K562 (cell line): ENCODE data around the gene AMZ1. TPM values are rescaled to one million over a fixed set of nuclear protein-coding genes. Genes with fewer than 3 reads are reported as not detected.

Source experiments
- BDP1 ChIP-seq: IDR thresholded peaks from 3 replicates; pipeline ENCODE4 v1.6.1; 2011; ENCODE audit not compliant: insufficient read length, insufficient read depth
- JUNB ChIP-seq: fragments of 450-650 bp; formaldehyde crosslinking; conservative IDR thresholded peaks from 2 replicates; pipeline ENCODE4 v1.4.0; 2020; ENCODE audit warnings: mild to moderate bottlenecking
- POLR2H ChIP-seq: IDR thresholded peaks from 2 replicates; pipeline ENCODE4 v1.6.1; 2016; ENCODE audit warnings: missing genetic modification characterization, low read depth, mild to moderate bottlenecking, control low read depth, missing compliant biosample characterization, moderate library complexity
- SRSF1 ChIP-seq: fragments of 200-400 bp; formaldehyde crosslinking; IDR thresholded peaks from 2 replicates; pipeline ENCODE4 v1.6.1; 2017; ENCODE audit warnings: mild to moderate bottlenecking, low read depth, low read length, moderate library complexity
- TCF7L2 ChIP-seq: fragments of 150-350 bp; IDR thresholded peaks from 2 replicates; pipeline ENCODE4 v1.6.1; 2016; ENCODE audit warnings: low read depth, mild to moderate bottlenecking, low read length, moderate library complexity
- TSC22D4 ChIP-seq: fragments of 450-650 bp; IDR thresholded peaks from 2 replicates; pipeline ENCODE4 v1.6.1; 2016; ENCODE audit warnings: missing genetic modification characterization, missing biosample characterization, control low read depth
- ZKSCAN3 ChIP-seq: fragments of 250-450 bp; sonication (Bioruptor Pico); IDR thresholded peaks from 2 replicates; pipeline ENCODE4 v1.4.0; 2020
- ZNF174 ChIP-seq: fragments of 250-450 bp; sonication (Bioruptor Pico); IDR thresholded peaks from 2 replicates; pipeline ENCODE4 v1.4.0; 2020; ENCODE audit warnings: mild to moderate bottlenecking
- ZNF589 ChIP-seq: fragments of 200-800 bp; sonication (Bioruptor generic); IDR thresholded peaks from 2 replicates; pipeline ENCODE4 v1.6.1; 2016; ENCODE audit warnings: low read depth, missing genetic modification characterization, missing compliant biosample characterization
- ZNF707 ChIP-seq: fragments of 250-450 bp; sonication (Bioruptor Pico); conservative IDR thresholded peaks from 2 replicates; pipeline ENCODE4 v1.8.0; 2022; ENCODE audit warnings: inconsistent platforms, mild to moderate bottlenecking, moderate library complexity
- polyA plus RNA-seq, 8 experiments: library from polyadenylated mRNA; depleted of rRNA in 4 of 8; stranded (reverse) in 5 of 8; unstranded in 3 of 8; fragments of >200 nt; fragmentation: Nextera tagmentation in 2 of 8; fragmentation: Illumina TruSeq in 1 of 8; extraction: Ambion mirVana in 2 of 8; extraction: Trizol in 1 of 8; gene quantifications; 2 replicates each; pipeline versions ENCODE4 v1.2.1 to v1.2.3, GENCODE V29; 2011 to 2014; ENCODE audit warnings: inconsistent platforms in 1 of 8, missing spikeins in 1 of 8
- total RNA-seq, 7 experiments: library from RNA; depleted of rRNA in 6 of 7; stranded (reverse); fragments of >200 nt in 6 of 7; fragmentation: Illumina TruSeq in 2 of 7; extraction: Trizol in 2 of 7; gene quantifications; 2 replicates each; pipeline versions ENCODE4 v1.2.1 to v1.2.3, GENCODE V29; 2011 to 2021; ENCODE audit warnings: low replicate concordance in 1 of 7
- TF ChIP-seq, protein P1 (sequence below): sonication (generic); formaldehyde crosslinking; IDR thresholded peaks from 2 replicates; pipeline ENCODE4 v1.9.0; 2022; ENCODE audit warnings: mild to moderate bottlenecking, missing genetic modification reagents
- TF ChIP-seq, protein P2 (sequence below), 2 experiments: fragments of 250-450 bp in 1 of 2; fragments of 450-650 bp in 1 of 2; sonication (Bioruptor Pico) in 1 of 2; IDR thresholded peaks; 2 replicates each; pipeline versions ENCODE4 v1.6.1 to v1.8.0; 2016 to 2021; ENCODE audit warnings: mild to moderate bottlenecking in 2 of 2, moderate library complexity in 2 of 2, missing compliant biosample characterization in 1 of 2, missing genetic modification characterization in 1 of 2

The AMZ1 gene
- total and polyA plus RNA-seq, 9 of the 15 experiments (the other 6 are each of a cell fraction or from before 2014, with no cell fraction given), result not detected

DNA sequence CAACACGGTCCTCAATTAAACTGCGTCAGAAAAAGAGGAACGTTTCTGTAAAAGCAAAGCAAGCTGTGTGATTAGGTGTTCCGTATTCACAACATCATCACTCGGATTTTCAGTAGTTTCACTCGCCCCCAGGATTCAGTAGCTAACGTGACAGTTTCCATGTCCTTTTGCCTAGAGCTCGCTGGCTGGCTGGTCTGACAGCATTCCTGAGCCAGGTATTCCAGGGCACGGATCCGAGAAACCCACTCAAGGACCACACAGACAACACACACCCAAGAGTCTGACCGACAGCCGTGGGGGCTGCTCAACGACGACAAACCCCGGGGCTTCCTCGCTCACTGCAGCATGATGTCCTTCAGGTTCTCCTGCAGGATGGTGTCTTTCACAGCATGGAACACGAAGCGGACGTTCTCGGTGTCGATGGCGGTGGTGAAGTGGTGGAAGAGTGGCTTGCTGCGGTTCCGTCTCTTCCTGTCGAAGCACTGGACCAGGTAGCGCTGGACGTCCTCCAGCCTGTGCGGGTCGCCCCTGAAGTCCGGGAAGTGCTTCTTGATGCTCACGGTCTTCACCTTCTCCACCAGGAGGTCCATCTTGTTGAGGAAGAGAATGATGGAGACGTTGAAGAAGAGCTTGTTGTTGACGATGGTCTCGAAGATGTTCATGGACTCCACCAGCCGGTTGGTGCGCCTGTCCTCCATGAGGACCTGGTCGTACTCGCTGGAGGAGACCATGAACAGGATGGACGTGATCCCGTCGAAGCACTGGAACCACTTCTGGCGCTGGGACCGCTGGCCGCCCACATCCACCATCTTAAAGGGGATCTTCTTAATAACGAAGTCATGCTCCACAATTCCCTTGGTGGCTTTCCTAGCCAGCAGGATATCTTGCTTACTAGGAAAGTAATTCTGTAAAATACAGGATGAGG lies 43.1 kb downstream of the AMZ1 start (continued):
- TF ChIP-seq TSC22D4 (no peak), ZNF707 (no peak), POLR2H (tag) (no peak), JUNB (no peak), TCF7L2 (no peak), ZNF589 (CRISPR knock-in tag) (no peak), ZKSCAN3 (CRISPR knock-in tag) (no peak), BDP1 (no peak), ZNF174 (CRISPR knock-in tag) (no peak), SRSF1 (no peak)
- TF ChIP-seq, protein P1, sequence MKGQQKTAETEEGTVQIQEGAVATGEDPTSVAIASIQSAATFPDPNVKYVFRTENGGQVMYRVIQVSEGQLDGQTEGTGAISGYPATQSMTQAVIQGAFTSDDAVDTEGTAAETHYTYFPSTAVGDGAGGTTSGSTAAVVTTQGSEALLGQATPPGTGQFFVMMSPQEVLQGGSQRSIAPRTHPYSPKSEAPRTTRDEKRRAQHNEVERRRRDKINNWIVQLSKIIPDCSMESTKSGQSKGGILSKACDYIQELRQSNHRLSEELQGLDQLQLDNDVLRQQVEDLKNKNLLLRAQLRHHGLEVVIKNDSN, result no peak
- TF ChIP-seq, protein P2, sequence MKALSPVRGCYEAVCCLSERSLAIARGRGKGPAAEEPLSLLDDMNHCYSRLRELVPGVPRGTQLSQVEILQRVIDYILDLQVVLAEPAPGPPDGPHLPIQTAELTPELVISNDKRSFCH (CRISPR knock-in tag; IDR thresholded peaks at IDR 0.05), result no peak
- TF ChIP-seq, protein P2 (tag; IDR thresholded peaks at IDR 0.05), result no peak
